ENCODE measurements around the gene LRRC45. TPM values are rescaled to one million over a fixed set of nuclear protein-coding genes. Genes with fewer than 3 reads are reported as not detected.
A peak's percentile ranks its signal among the peaks of the same experiment; 100 is the strongest.

Gene LRRC45
- total RNA-seq, 1 experiment from 2014 or later, result 34.3 TPM

GRCh38 chr17:82076018-82076784 lies 53.1 kb downstream of the LRRC45 start:
- POLR2A ChIA-PET (ENCODE audit: low non-redundant PET), result interaction anchor here (0.6 to 1.3 kb wide), 2 partner anchors 10 to 194 kb away, joined by 3 to 13 read pairs; no protein-coding TSS in a partner anchor
- CTCF ChIA-PET, result no interaction called here
- H3K4me1 ChIP-seq (ENCODE audit: insufficient read depth, low read length, poor library complexity, severe bottlenecking), result no peaks in the 10 kb centered on the region
- no peak for DNase-seq (ENCODE audit: low spot score)
- intact Hi-C loops (cut with micrococcal nuclease; ENCODE audit: unreplicated experiment), result no loop called here
- H3K36me3 ChIP-seq (ENCODE audit: insufficient read depth, low read length, poor library complexity, severe bottlenecking), result peaks cover 41% of the 10 kb centered on the region
- H3K27ac ChIP-seq (ENCODE audit: low read depth, low read length, poor library complexity, severe bottlenecking), result peak overlapping the region; percentile 42
- H3K9me3 ChIP-seq (ENCODE audit: low read depth, low read length, poor library complexity, severe bottlenecking), result no peaks in the 10 kb centered on the region
- BruUV-seq (replicated peaks), result no TSS peak
- no peaks in the 10 kb centered on the region for H3K27me3 ChIP-seq (replicated peaks; ENCODE audit: insufficient read depth, low read depth, low read length, poor library complexity)
- no peak overlapping the region for H3K4me3 ChIP-seq (ENCODE audit: low read depth, low read length, poor library complexity, severe bottlenecking)
- no peak for TF ChIP-seq EZH2 (IDR thresholded peaks at IDR 0.05; ENCODE audit: borderline replicate concordance, low read depth, low read length, poor library complexity, severe bottlenecking)
- no peak for TF ChIP-seq CTCF (conservative IDR thresholded peaks at IDR 0.05; ENCODE audit: low read depth, low read length)

GRCh38 chr17:82076785-82077591 lies 53.9 kb downstream of the LRRC45 start:
- no peaks in the 10 kb centered on the region for H3K4me1 ChIP-seq (ENCODE audit: insufficient read depth, low read length, poor library complexity, severe bottlenecking)

More at GRCh38 chr17:82076785-82077591, 53.9 kb downstream of the LRRC45 start:
- Histone ChIP-seq H3K27ac (ENCODE audit: low read depth, low read length, poor library complexity, severe bottlenecking) (peak overlapping the region; percentile 42), H3K9me3 (ENCODE audit: low read depth, low read length, poor library complexity, severe bottlenecking) (no peaks in the 10 kb centered on the region), H3K27me3 (replicated peaks; ENCODE audit: insufficient read depth, low read depth, low read length, poor library complexity) (no peaks in the 10 kb centered on the region), H3K36me3 (ENCODE audit: insufficient read depth, low read length, poor library complexity, severe bottlenecking) (peaks cover 47% of the 10 kb centered on the region), H3K4me3 (ENCODE audit: low read depth, low read length, poor library complexity, severe bottlenecking) (no peak overlapping the region)
- no TSS peak for BruUV-seq (replicated peaks)
- ChIA-PET CTCF (no interaction called here), POLR2A (ENCODE audit: low non-redundant PET) (interaction anchor here (1.3 kb wide), 1 partner anchor 10 kb away, joined by 3 read pairs; no protein-coding TSS in a partner anchor)
- no peak for DNase-seq (ENCODE audit: low spot score)
- intact Hi-C loops (cut with micrococcal nuclease; ENCODE audit: unreplicated experiment), result no loop called here
- no peak for TF ChIP-seq EZH2 (IDR thresholded peaks at IDR 0.05; ENCODE audit: borderline replicate concordance, low read depth, low read length, poor library complexity, severe bottlenecking)
- TF ChIP-seq CTCF (conservative IDR thresholded peaks at IDR 0.05; ENCODE audit: low read depth, low read length), result no peak
